WTC11 (cell line): ENCODE data around the gene ANXA11. TPM values are rescaled to one million over a fixed set of nuclear protein-coding genes. Genes with fewer than 3 reads are reported as not detected.
A peak's percentile ranks its signal among the peaks of the same experiment; 100 is the strongest.
"Not testable (repeated sequence)": the region's sequence is repeated elsewhere in the genome, so short reads cannot be mapped to it uniquely, and the experiment has no call there.

Source experiments
- ATAC-seq: fragments of 200-7000 bp; cut with Tn5 transposase; 2 replicates; pipeline ENCODE4 v1.10.0; 2021; ENCODE audit warnings: mild to moderate bottlenecking, moderate library complexity
- CTCF ChIA-PET: fragments of 300-600 bp; sonication (Branson Sonifier 250); formaldehyde crosslinking; loops from one replicate; lab custom pipeline; 2021; ENCODE audit warnings: antibody characterized with exemption; lab: Charles Lee
- POLR2A ChIA-PET: fragments of 350-600 bp; sonication (Branson Sonifier 250); formaldehyde crosslinking; loops from one replicate; lab custom pipeline; 2021; ENCODE audit warnings: antibody characterized with exemption; lab: Charles Lee
- DNase-seq: peaks from one replicate; pipeline ENCODE4 v3.0.0; 2021; ENCODE audit warnings: low spot score
- H3K27ac Mint-ChIP-seq: 2 replicates; pipeline ENCODE4 v1.8.0; 2021; ENCODE audit warnings: mixed read lengths
- H3K27me3 Mint-ChIP-seq: 2 replicates; pipeline ENCODE4 v1.8.0; 2021; ENCODE audit warnings: low read depth, mild to moderate bottlenecking, moderate library complexity, mixed read lengths
- H3K36me3 Mint-ChIP-seq: 2 replicates; pipeline ENCODE4 v1.8.0; 2021; ENCODE audit warnings: mixed read lengths
- H3K4me1 Mint-ChIP-seq: 2 replicates; pipeline ENCODE4 v1.8.0; 2022; ENCODE audit warnings: mixed read lengths
- H3K4me3 Mint-ChIP-seq: 2 replicates; pipeline ENCODE4 v1.8.0; 2021; ENCODE audit warnings: mild to moderate bottlenecking, moderate library complexity, mixed read lengths
- H3K9me3 Mint-ChIP-seq: 2 replicates; pipeline ENCODE4 v1.8.0; 2021; ENCODE audit warnings: mixed read lengths
- CREB1 ChIP-seq: sonication (generic); formaldehyde crosslinking; IDR thresholded peaks from 2 replicates; pipeline ENCODE4 v1.8.0; 2023; ENCODE audit warnings: mild to moderate bottlenecking, missing genetic modification reagents
- NFYB ChIP-seq: sonication (generic); formaldehyde crosslinking; conservative IDR thresholded peaks from 2 replicates; pipeline ENCODE4 v1.8.0; 2022; ENCODE audit warnings: low read depth, missing genetic modification reagents
- TEAD1 ChIP-seq: sonication (generic); formaldehyde crosslinking; IDR thresholded peaks from 2 replicates; pipeline ENCODE4 v1.8.0; 2022; ENCODE audit warnings: mild to moderate bottlenecking, missing genetic modification reagents
- ZNF121 ChIP-seq: sonication (generic); formaldehyde crosslinking; IDR thresholded peaks from 2 replicates; pipeline ENCODE4 v1.8.0; 2023; ENCODE audit warnings: missing genetic modification reagents
- ZNF423 ChIP-seq: fragments of 250-450 bp; sonication (Bioruptor Pico); IDR thresholded peaks from 2 replicates; pipeline ENCODE4 v2.1.2; 2022; ENCODE audit warnings: mild to moderate bottlenecking, moderate library complexity
- total RNA-seq: library from RNA; stranded (reverse); gene quantifications from 3 replicates; pipeline ENCODE4 v1.2.3, GENCODE V29; 2021
- TF ChIP-seq, protein P1 (sequence below): sonication (generic); formaldehyde crosslinking; IDR thresholded peaks from 2 replicates; pipeline ENCODE4 v1.8.1; 2023; ENCODE audit warnings: mild to moderate bottlenecking, missing genetic modification reagents
- TF ChIP-seq, protein P2 (sequence below): sonication (generic); formaldehyde crosslinking; IDR thresholded peaks from 2 replicates; pipeline ENCODE4 v1.8.1; 2023; ENCODE audit warnings: mild to moderate bottlenecking, missing genetic modification reagents
- TF ChIP-seq, protein P3 (sequence below): sonication (generic); formaldehyde crosslinking; conservative IDR thresholded peaks from 2 replicates; pipeline ENCODE4 v1.8.1; 2022; ENCODE audit warnings: mild to moderate bottlenecking, missing genetic modification reagents
- TF ChIP-seq, protein P4 (sequence below): sonication (generic); formaldehyde crosslinking; IDR thresholded peaks from 2 replicates; pipeline ENCODE4 v1.8.0; 2022; ENCODE audit warnings: missing genetic modification reagents
- TF ChIP-seq, protein P5 (sequence below): sonication (generic); formaldehyde crosslinking; IDR thresholded peaks from 2 replicates; pipeline ENCODE4 v1.8.1; 2022; ENCODE audit warnings: missing genetic modification reagents, borderline replicate concordance

Gene ANXA11
- total RNA-seq, 1 experiment from 2014 or later, result 83.3 TPM

DNA sequence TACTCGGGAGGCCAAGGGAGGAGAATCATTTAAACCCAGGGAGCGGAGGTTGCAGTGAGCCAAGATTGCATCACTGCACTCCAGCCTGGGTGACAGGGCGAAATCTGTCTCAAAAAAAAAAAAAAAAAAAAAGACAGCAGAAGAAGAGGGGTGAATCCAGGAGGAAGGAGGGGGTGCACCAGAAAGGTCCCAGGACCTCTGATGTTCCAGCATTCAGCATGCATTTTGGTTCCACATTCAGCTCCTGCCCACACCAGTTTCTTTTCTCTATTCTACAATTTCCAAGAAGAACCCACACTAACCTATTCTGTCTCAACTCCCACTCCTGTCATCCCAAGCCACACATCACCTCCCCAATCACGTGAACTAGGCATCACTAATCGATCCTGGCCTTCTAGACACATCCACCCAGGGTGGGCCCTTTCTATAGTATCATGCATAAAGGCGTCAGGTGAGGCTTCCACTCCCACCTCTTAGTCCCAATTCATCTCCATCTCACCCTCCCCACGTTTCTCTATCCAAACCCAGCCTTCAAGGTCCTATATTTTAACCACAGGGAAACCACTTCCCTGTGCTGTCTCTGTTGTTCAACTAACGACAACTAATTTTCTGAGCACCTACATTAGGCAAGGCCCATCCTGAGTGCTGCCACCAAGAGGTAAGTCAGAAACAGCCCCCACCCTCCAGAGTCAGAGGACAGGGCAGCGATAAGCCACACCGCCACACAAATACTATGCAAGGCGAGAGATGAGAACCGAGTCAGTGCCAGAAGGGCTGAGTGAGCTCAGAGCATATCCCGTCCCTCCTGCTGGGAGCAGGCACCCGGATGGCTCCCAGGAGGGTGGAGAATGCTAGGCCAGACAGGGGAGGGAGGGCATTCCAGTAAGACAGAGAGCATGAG lies 2.2 kb downstream of the ANXA11 start:
- Mint-ChIP-seq H3K36me3 (no peaks in the 10 kb centered on the region), H3K27me3 (peaks cover 5% of the 10 kb centered on the region), H3K27ac (peak overlapping the region; percentile 94), H3K9me3 (no peaks in the 10 kb centered on the region), H3K4me1 (peaks cover 71% of the 10 kb centered on the region), H3K4me3 (peak overlapping the region; percentile 86)
- peak; percentile 99 for TF ChIP-seq ZNF121
- TF ChIP-seq, protein P1, sequence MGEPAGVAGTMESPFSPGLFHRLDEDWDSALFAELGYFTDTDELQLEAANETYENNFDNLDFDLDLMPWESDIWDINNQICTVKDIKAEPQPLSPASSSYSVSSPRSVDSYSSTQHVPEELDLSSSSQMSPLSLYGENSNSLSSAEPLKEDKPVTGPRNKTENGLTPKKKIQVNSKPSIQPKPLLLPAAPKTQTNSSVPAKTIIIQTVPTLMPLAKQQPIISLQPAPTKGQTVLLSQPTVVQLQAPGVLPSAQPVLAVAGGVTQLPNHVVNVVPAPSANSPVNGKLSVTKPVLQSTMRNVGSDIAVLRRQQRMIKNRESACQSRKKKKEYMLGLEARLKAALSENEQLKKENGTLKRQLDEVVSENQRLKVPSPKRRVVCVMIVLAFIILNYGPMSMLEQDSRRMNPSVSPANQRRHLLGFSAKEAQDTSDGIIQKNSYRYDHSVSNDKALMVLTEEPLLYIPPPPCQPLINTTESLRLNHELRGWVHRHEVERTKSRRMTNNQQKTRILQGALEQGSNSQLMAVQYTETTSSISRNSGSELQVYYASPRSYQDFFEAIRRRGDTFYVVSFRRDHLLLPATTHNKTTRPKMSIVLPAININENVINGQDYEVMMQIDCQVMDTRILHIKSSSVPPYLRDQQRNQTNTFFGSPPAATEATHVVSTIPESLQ (CRISPR knock-in tag), result no peak
- DNase-seq (peak; percentile 43), ATAC-seq (peak; percentile 33)
- POLR2A ChIA-PET, result interaction anchor here (0.7 kb wide), 1 partner anchor 95 kb away, joined by 6 read pairs; no protein-coding TSS in a partner anchor
- CTCF ChIA-PET, result interaction anchor here (0.8 to 1.9 kb wide), 10 partner anchors 9 to 123 kb away, joined by 3 to 14 read pairs (median 4); no protein-coding TSS in a partner anchor

DNA sequence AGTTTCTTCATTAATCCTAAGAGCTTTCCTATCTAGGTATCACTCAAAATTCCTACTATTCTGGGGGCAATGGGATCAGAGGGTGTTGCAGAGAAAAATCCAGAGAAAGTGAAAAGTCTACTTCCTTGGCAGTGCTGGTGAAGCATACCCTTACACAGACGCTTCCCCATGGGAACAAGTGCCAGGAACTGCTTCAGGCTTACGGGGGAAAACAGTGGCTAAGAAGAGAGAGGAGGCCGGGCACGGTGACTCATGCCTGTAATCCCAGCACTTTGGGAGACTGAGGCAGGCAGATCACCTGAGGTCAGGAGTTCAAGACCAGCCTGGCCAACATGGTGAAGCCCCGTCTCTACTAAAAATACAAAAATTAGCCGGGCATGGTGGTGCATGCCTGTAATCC lies 2.8 kb downstream of the ANXA11 start:
- POLR2A ChIA-PET, result not testable (repeated sequence)
- Mint-ChIP-seq H3K4me1 (peaks cover 68% of the 10 kb centered on the region), H3K27ac (0 out of 2 replicates have a peak overlapping the region, but pooled peaks have one; percentile 60)

DNA sequence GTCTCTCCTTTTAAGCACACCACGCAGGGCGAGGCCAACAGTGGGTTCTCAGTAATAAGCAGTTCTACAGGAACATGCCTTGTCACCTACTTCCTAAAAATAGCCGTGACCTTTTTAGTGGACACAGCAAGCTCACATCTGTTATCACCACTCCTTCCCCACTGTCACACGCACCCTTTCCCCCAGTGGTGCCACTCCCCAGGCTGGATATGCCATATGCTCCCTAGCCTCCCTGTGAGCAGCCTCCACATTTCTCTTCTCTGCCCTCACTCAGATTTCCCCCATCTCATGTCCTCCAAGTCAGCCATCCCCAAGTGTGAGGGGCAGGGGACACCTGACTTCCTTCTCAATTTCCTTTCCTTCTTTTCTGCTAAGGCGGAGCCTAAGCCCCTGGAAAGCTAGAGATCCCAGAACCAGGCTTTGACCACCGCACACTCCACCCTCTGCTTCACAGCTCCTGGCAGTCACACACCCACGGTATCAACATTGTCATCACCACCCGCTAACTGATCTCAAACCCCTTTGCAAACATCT lies 3.7 kb downstream of the ANXA11 start:
- TF ChIP-seq, protein P2, sequence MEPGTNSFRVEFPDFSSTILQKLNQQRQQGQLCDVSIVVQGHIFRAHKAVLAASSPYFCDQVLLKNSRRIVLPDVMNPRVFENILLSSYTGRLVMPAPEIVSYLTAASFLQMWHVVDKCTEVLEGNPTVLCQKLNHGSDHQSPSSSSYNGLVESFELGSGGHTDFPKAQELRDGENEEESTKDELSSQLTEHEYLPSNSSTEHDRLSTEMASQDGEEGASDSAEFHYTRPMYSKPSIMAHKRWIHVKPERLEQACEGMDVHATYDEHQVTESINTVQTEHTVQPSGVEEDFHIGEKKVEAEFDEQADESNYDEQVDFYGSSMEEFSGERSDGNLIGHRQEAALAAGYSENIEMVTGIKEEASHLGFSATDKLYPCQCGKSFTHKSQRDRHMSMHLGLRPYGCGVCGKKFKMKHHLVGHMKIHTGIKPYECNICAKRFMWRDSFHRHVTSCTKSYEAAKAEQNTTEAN (CRISPR knock-in tag), result no peak
- H3K4me3 Mint-ChIP-seq, result no peak overlapping the region
- no peak overlapping the region for H3K27ac Mint-ChIP-seq
- ATAC-seq (no peak), DNase-seq (no peak)
- POLR2A ChIA-PET, result no interaction called here
- CTCF ChIA-PET, result interaction anchor here (1.4 kb wide), 1 partner anchor 25 kb away, joined by 3 read pairs; no protein-coding TSS in a partner anchor
- H3K27me3 Mint-ChIP-seq, result peaks cover 3% of the 10 kb centered on the region
- no peaks in the 10 kb centered on the region for H3K36me3 Mint-ChIP-seq
- H3K9me3 Mint-ChIP-seq, result no peaks in the 10 kb centered on the region
- peaks cover 69% of the 10 kb centered on the region for H3K4me1 Mint-ChIP-seq

More for the DNA sequence above, 2.8 kb downstream of the ANXA11 start:
- not testable (repeated sequence) for H3K4me3 Mint-ChIP-seq, H3K27me3 Mint-ChIP-seq, H3K9me3 Mint-ChIP-seq, ATAC-seq, DNase-seq, H3K36me3 Mint-ChIP-seq
- CTCF ChIA-PET, result interaction anchor here (1.4 kb wide), 1 partner anchor 26 kb away, joined by 3 read pairs; no protein-coding TSS in a partner anchor

DNA sequence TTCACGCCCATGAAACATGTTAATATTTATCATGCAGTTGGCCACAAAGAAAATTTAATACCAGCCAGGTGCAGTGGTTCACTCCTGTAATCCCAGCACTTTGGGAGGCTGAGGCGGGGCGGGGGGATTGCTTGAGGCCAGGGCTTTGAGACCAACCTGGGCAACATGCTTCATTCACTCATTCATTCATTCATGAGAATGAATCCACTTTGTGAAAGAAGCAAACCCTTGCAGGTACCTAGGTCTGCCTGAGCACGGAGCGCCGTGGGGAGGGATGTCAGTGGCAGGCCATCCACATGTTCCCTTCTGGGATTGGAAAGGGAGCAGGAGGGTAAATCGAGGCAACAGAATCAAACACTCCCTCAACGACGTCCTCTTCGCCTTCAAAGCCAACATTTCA lies 4.7 kb downstream of the ANXA11 start:
- H3K9me3 Mint-ChIP-seq, result no peaks in the 10 kb centered on the region
- H3K36me3 Mint-ChIP-seq, result no peaks in the 10 kb centered on the region
- H3K4me1 Mint-ChIP-seq, result peaks cover 69% of the 10 kb centered on the region
- ChIA-PET POLR2A (no interaction called here), CTCF (interaction anchor here (1.2 kb wide), 1 partner anchor 57 kb away, joined by 4 read pairs; no protein-coding TSS in a partner anchor)
- ATAC-seq, result no peak
- peak overlapping the region; percentile 47; the same call in 1 of the 2 replicates for H3K27ac Mint-ChIP-seq
- no peak overlapping the region for H3K4me3 Mint-ChIP-seq
- TF ChIP-seq, protein P3, sequence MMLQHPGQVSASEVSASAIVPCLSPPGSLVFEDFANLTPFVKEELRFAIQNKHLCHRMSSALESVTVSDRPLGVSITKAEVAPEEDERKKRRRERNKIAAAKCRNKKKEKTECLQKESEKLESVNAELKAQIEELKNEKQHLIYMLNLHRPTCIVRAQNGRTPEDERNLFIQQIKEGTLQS (CRISPR knock-in tag), result no peak
- TF ChIP-seq TEAD1 (CRISPR knock-in tag) (no peak), NFYB (CRISPR knock-in tag) (no peak), ZNF423 (CRISPR knock-in tag) (no peak), CREB1 (CRISPR knock-in tag) (no peak)
- TF ChIP-seq, protein P4, sequence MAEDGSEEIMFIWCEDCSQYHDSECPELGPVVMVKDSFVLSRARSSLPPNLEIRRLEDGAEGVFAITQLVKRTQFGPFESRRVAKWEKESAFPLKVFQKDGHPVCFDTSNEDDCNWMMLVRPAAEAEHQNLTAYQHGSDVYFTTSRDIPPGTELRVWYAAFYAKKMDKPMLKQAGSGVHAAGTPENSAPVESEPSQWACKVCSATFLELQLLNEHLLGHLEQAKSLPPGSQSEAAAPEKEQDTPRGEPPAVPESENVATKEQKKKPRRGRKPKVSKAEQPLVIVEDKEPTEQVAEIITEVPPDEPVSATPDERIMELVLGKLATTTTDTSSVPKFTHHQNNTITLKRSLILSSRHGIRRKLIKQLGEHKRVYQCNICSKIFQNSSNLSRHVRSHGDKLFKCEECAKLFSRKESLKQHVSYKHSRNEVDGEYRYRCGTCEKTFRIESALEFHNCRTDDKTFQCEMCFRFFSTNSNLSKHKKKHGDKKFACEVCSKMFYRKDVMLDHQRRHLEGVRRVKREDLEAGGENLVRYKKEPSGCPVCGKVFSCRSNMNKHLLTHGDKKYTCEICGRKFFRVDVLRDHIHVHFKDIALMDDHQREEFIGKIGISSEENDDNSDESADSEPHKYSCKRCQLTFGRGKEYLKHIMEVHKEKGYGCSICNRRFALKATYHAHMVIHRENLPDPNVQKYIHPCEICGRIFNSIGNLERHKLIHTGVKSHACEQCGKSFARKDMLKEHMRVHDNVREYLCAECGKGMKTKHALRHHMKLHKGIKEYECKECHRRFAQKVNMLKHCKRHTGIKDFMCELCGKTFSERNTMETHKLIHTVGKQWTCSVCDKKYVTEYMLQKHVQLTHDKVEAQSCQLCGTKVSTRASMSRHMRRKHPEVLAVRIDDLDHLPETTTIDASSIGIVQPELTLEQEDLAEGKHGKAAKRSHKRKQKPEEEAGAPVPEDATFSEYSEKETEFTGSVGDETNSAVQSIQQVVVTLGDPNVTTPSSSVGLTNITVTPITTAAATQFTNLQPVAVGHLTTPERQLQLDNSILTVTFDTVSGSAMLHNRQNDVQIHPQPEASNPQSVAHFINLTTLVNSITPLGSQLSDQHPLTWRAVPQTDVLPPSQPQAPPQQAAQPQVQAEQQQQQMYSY (CRISPR knock-in tag), result no peak
- TF ChIP-seq, protein P5, sequence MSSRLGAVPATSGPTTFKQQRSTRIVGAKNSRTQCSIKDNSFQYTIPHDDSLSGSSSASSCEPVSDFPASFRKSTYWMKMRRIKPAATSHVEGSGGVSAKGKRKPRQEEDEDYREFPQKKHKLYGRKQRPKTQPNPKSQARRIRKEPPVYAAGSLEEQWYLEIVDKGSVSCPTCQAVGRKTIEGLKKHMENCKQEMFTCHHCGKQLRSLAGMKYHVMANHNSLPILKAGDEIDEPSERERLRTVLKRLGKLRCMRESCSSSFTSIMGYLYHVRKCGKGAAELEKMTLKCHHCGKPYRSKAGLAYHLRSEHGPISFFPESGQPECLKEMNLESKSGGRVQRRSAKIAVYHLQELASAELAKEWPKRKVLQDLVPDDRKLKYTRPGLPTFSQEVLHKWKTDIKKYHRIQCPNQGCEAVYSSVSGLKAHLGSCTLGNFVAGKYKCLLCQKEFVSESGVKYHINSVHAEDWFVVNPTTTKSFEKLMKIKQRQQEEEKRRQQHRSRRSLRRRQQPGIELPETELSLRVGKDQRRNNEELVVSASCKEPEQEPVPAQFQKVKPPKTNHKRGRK (CRISPR knock-in tag), result no peak
- DNase-seq, result no peak
- H3K27me3 Mint-ChIP-seq, result no peaks in the 10 kb centered on the region
